GM12878 (cell line): ENCODE results near the gene FAM24B. TPM values are rescaled to one million over a fixed set of nuclear protein-coding genes. Genes with fewer than 3 reads are reported as not detected.

Source experiments
- ATAC-seq: fragments of 200-7000 bp; cut with Tn5 transposase; 3 replicates; pipeline ENCODE4 v1.9.1; 2020; ENCODE audit warnings: mild to moderate bottlenecking, moderate library complexity
- Bru-seq: library from RNA; stranded (reverse); fragments of 400-500 nt; gene quantifications from one replicate; lab custom pipeline; 2021; lab: Mats Ljungman, UMichigan
- BruChase-seq, 2 experiments: library from RNA; stranded (reverse); fragments of 400-500 nt; gene quantifications; one replicate each; lab custom pipeline; 2021; lab: Mats Ljungman, UMichigan
- BruUV-seq: library from RNA; stranded (reverse); fragments of 400-500 nt; replicated peaks from 2 replicates; lab custom pipeline; 2021; lab: Mats Ljungman, UMichigan
- CTCF ChIA-PET: fragments of 300-600 bp; sonication (Branson Sonifier 250); formaldehyde crosslinking; extraction: SDS; loops from one replicate; lab custom pipeline; 2021; ENCODE audit warnings: inconsistent platforms; lab: Yijun Ruan, JAX
- POLR2A ChIA-PET: fragments of 350-600 bp; formaldehyde crosslinking; extraction: SDS; loops from one replicate; lab custom pipeline; 2021; ENCODE audit warnings: inconsistent platforms; lab: Charles Lee
- RAD21 ChIA-PET: fragments of 300-600 bp; sonication (Branson Sonifier 250); formaldehyde crosslinking; loops from one replicate; lab custom pipeline; 2023; ENCODE audit warnings: antibody characterized with exemption; ENCODE audit not compliant: unreplicated experiment; lab: Charles Lee
- SMC1A ChIA-PET: fragments of 300-600 bp; sonication (Branson Sonifier 250); formaldehyde crosslinking; loops from one replicate; lab custom pipeline; 2023; ENCODE audit not compliant: unreplicated experiment, uncharacterized antibody; lab: Charles Lee
- DNase-seq: peaks from one replicate; pipeline ENCODE4 v3.0.0-alpha.2; 2011; ENCODE audit warnings: low read depth, low spot score
- FAIRE-seq: peaks from 3 replicates; lab custom pipeline; 2011; peaks lifted over from hg19 to GRCh38; lab: Jason Lieb, UNC
- H2AFZ ChIP-seq: 2 replicates; pipeline ENCODE4 v1.6.0; 2011; ENCODE audit warnings: low read depth, low read length, control low read depth; ENCODE audit not compliant: control insufficient read depth
- H3K27ac ChIP-seq: 2 replicates; pipeline ENCODE4 v1.5.1; 2011; ENCODE audit warnings: control low read depth; ENCODE audit not compliant: control insufficient read depth, insufficient read depth
- H3K27me3 ChIP-seq, 2 experiments: replicated peaks in 1 of 2; 2 replicates each; pipeline versions ENCODE4 v1.6.0 to v1.6.1; 2011; ENCODE audit warnings: low read length in 1 of 2; ENCODE audit not compliant: control insufficient read depth in 2 of 2, insufficient read depth in 2 of 2
- H3K36me3 ChIP-seq, 2 experiments: 2 replicates each; pipeline ENCODE4 v1.5.1; 2011; ENCODE audit warnings: low read length in 1 of 2; ENCODE audit not compliant: control insufficient read depth in 2 of 2, insufficient read depth in 2 of 2
- H3K4me1 ChIP-seq: 2 replicates; pipeline ENCODE4 v1.6.1; 2011; ENCODE audit warnings: mild to moderate bottlenecking, low read length, moderate library complexity, mixed read lengths; ENCODE audit not compliant: control insufficient read depth, insufficient read depth
- H3K4me2 ChIP-seq: 2 replicates; pipeline ENCODE4 v1.6.0; 2011; ENCODE audit warnings: control low read depth; ENCODE audit not compliant: control insufficient read depth, insufficient read depth
- H3K4me3 ChIP-seq: fragments of 200-600 bp; sonication (generic); 2 replicates; pipeline ENCODE4 v1.5.1; 2016
- H3K79me2 ChIP-seq: 2 replicates; pipeline ENCODE4 v1.6.0; 2011; ENCODE audit warnings: low read length; ENCODE audit not compliant: control insufficient read depth, insufficient read depth
- H3K9ac ChIP-seq: 2 replicates; pipeline ENCODE4 v1.8.0; 2011; ENCODE audit warnings: low read length, control low read depth, mixed read lengths; ENCODE audit not compliant: control insufficient read depth, insufficient read depth
- H3K9me3 ChIP-seq: replicated peaks from 3 replicates; pipeline ENCODE4 v1.5.1; 2011; ENCODE audit warnings: mild to moderate bottlenecking, low read length; ENCODE audit not compliant: control insufficient read depth, insufficient read depth
- H4K20me1 ChIP-seq: 2 replicates; pipeline ENCODE4 v1.6.0; 2011; ENCODE audit not compliant: control insufficient read depth, insufficient read depth
- ASH2L ChIP-seq: fragments of 300-600, 200-600 bp; sonication (generic); IDR thresholded peaks from 2 replicates; pipeline ENCODE4 v1.6.1; 2017; ENCODE audit warnings: low read depth, mild to moderate bottlenecking, borderline replicate concordance
- EED ChIP-seq: sonication (generic); IDR thresholded peaks from 2 replicates; pipeline ENCODE4 v1.6.1; 2016; ENCODE audit warnings: antibody characterized with exemption, low read depth
- GATAD2B ChIP-seq: fragments of 450-650 bp; conservative IDR thresholded peaks from 2 replicates; pipeline ENCODE4 v1.6.1; 2017; ENCODE audit warnings: low read depth, mild to moderate bottlenecking, moderate library complexity
- IKZF2 ChIP-seq, 2 experiments: fragments of 450-650 bp; IDR thresholded peaks; 2 replicates each; pipeline ENCODE4 v1.6.1; 2017; ENCODE audit warnings: mild to moderate bottlenecking in 2 of 2, moderate library complexity in 2 of 2
- IRF3 ChIP-seq: fragments of 450-650 bp; IDR thresholded peaks from 2 replicates; pipeline ENCODE4 v1.6.1; 2014; ENCODE audit warnings: mild to moderate bottlenecking
- MAX ChIP-seq: IDR thresholded peaks from 2 replicates; pipeline ENCODE4 v1.6.1; 2012; ENCODE audit warnings: low read depth, low read length, improper control_type of control experiment
- NFYA ChIP-seq: IDR thresholded peaks from 2 replicates; pipeline ENCODE4 v1.6.1; 2011; ENCODE audit warnings: low read depth, mild to moderate bottlenecking, low read length, improper control_type of control experiment, borderline replicate concordance
- PAX5 ChIP-seq: IDR thresholded peaks from 2 replicates; pipeline ENCODE4 v1.6.1; 2011; ENCODE audit warnings: low read depth, low read length, borderline replicate concordance
- RELA ChIP-seq: fragments of 450-650 bp; IDR thresholded peaks from 2 replicates; pipeline ENCODE4 v1.8.0; 2014; ENCODE audit warnings: borderline replicate concordance; ENCODE audit not compliant: partially characterized antibody
- SPI1 ChIP-seq: IDR thresholded peaks from 2 replicates; pipeline ENCODE4 v1.6.1; 2011; ENCODE audit warnings: low read depth, mild to moderate bottlenecking, low read length, moderate library complexity, borderline replicate concordance; ENCODE audit not compliant: insufficient read depth
- SRF ChIP-seq, 2 experiments: IDR thresholded peaks; 2 replicates each; pipeline ENCODE4 v1.6.1; 2011; ENCODE audit warnings: low read depth in 2 of 2, low read length in 2 of 2, mild to moderate bottlenecking in 1 of 2, moderate library complexity in 1 of 2
- ZBTB33 ChIP-seq: fragments of 450-650 bp; IDR thresholded peaks from 2 replicates; pipeline ENCODE4 v1.6.1; 2017; ENCODE audit warnings: mild to moderate bottlenecking
- ZSCAN29 ChIP-seq: fragments of 450-650 bp; IDR thresholded peaks from 2 replicates; pipeline ENCODE4 v1.6.1; 2017; ENCODE audit warnings: mild to moderate bottlenecking, moderate library complexity
- WGBS: methylation state at CpG from one replicate; pipeline ENCODE4 v1.1.6; 2016; ENCODE audit warnings: low lambda C conversion rate; ENCODE audit not compliant: insufficient replicate concordance, insufficient coverage; ENCODE audit errors: missing lambda C conversion rate; 5-methylcytosine and 5-hydroxymethylcytosine counted together
- in situ Hi-C: fragments of 300-500 bp; cut with MboI; formaldehyde crosslinking; loops from 9 replicates; pipeline ENCODE4 v1.14.3; 2018; ENCODE audit warnings: mixed read lengths
- intact Hi-C: fragments of 100-400 bp; cut with micrococcal nuclease; formaldehyde crosslinking; loops from one replicate; pipeline ENCODE4 v1.14.2; 2022; ENCODE audit not compliant: unreplicated experiment
- long read RNA-seq, 2 experiments: library from polyadenylated mRNA; unstranded; transcript quantifications; one replicate each; pipeline ENCODE4 v2.0.0, GENCODE V29; 2019 to 2020
- polyA minus RNA-seq, 3 experiments: library from RNA; depleted of rRNA, polyadenylated mRNA; stranded (reverse); fragments of >200 nt; gene quantifications; 2 replicates each; pipeline ENCODE4 v1.2.3, GENCODE V29; 2011
- polyA plus RNA-seq, 11 experiments: library from polyadenylated mRNA; depleted of rRNA in 4 of 11; unstranded in 6 of 11; stranded (reverse) in 5 of 11; fragments of >200 nt; fragmentation: Nextera tagmentation in 4 of 11; fragmentation: Illumina TruSeq in 1 of 11; extraction: Ambion mirVana in 4 of 11; extraction: Trizol in 1 of 11; gene quantifications; 1 replicate in 1 of 11; 2 replicates in 10 of 11; pipeline versions ENCODE4 v1.2.1 to v1.2.3, GENCODE V29; 2011 to 2016; ENCODE audit warnings: inconsistent platforms in 2 of 11, missing spikeins in 2 of 11, low read depth in 1 of 11
- total RNA-seq, 4 experiments: library from RNA; depleted of rRNA in 3 of 4; stranded (reverse); fragments of >200 nt in 3 of 4; fragmentation: Illumina TruSeq in 1 of 4; extraction: Trizol in 1 of 4; gene quantifications; 2 replicates each; pipeline versions ENCODE4 v1.2.1 to v1.2.3, GENCODE V29; 2013 to 2021

FAM24B gene
- total RNA-seq (2013; cell fraction: nucleolus; rRNA removed), result 18.6 and 20.7 TPM in 2 replicates
- total RNA-seq (2014; rRNA removed) (7.2 and 8.6 TPM in 2 replicates), total RNA-seq (2014; rRNA removed; fragmentation: Illumina TruSeq; extraction: Trizol) (6.1 and 6.2 TPM in 2 replicates), total RNA-seq (2021) (4.6 and 6.8 TPM in 2 replicates), polyA plus RNA-seq (2011; rRNA removed) (7.9 and 8.5 TPM in 2 replicates), polyA plus RNA-seq (2014; fragmentation: Illumina TruSeq; extraction: Trizol) (4.3 and 7.3 TPM in 2 replicates), polyA plus RNA-seq (2014; fragmentation: Nextera tagmentation; extraction: Ambion mirVana) (10 to 100 TPM; 13.3 to 15.3 TPM), polyA plus RNA-seq (2014; rRNA removed) (11.6 and 12.3 TPM in 2 replicates), polyA plus RNA-seq (2016; fragmentation: Nextera tagmentation; extraction: Ambion mirVana) (1 to 10 TPM; 4.8 to 6.6 TPM), polyA minus RNA-seq (2011; rRNA and poly(A)+ RNA removed) (1.2 and 3.7 TPM in 2 replicates), Bru-seq, nascent RNA (percentile 81 among the genes with signal in this experiment), BruChase-seq, experiment 1, labeled RNA remaining after a 6-hour chase (percentile 53 among the genes with signal in this experiment), BruChase-seq, experiment 2, labeled RNA remaining after a 2-hour chase (percentile 59 among the genes with signal in this experiment)
- 13.3 TPM for polyA plus RNA-seq (2011; ENCODE audit: low read depth)
- 5.0 and 7.7 TPM in 2 replicates for polyA plus RNA-seq (2011; cell fraction: cytosol; rRNA removed)
- 14.0 and 15.8 TPM in 2 replicates for polyA plus RNA-seq (2011; cell fraction: nucleus; rRNA removed)
- polyA plus RNA-seq (2012), result 9.2 and 9.5 TPM in 2 replicates
- 5.4 TPM in 1 of 2 replicates, not detected in the other for polyA minus RNA-seq (2011; cell fraction: cytosol; rRNA and poly(A)+ RNA removed)
- polyA minus RNA-seq (2011; cell fraction: nucleus; rRNA and poly(A)+ RNA removed), result 3.9 and 6.9 TPM in 2 replicates
- long read RNA-seq, experiment 1, partial matches to known transcripts, result 0 of 3 reads
- long read RNA-seq, experiment 1, other reads (novel, unspliced or antisense), result 1 of 3 reads
- long read RNA-seq, experiment 2, transcript FAM24B-202 (4 exons, 745 nt), result major isoform, 5 of 12 reads
- long read RNA-seq, experiment 2, partial matches to known transcripts, result 1 of 12 reads
- long read RNA-seq, experiment 2, other reads (novel, unspliced or antisense), result 1 of 12 reads

GRCh38 chr10:122879339-122880273 lies at the start of gene FAM24B:
TSS of gene FAM24B (minus strand) at chr10:122879581. CDS start at chr10:122850515, 29,066 bp downstream.
- FAIRE-seq, result peak; percentile 82
- RAD21 ChIA-PET, result no interaction called here
- SMC1A ChIA-PET, result no interaction called here
- TF ChIP-seq ASH2L, result no peak
- TF ChIP-seq MAX, result peak; percentile 13; the same call in 1 of the 2 replicates
- no peak for TF ChIP-seq PAX5
- no peak for TF ChIP-seq SRF (IDR thresholded peaks at IDR 0.05; ENCODE audit: low read depth in 2 of 2, low read length in 2 of 2)
- peak; percentile 47; the same call in 1 of the 2 replicates for TF ChIP-seq GATAD2B
- TF ChIP-seq IKZF2 (IDR thresholded peaks at IDR 0.05), result no peak
- no peak for TF ChIP-seq ZSCAN29
- no peak for TF ChIP-seq SPI1
- TF ChIP-seq NFYA, result no peak
- TF ChIP-seq RELA, result peak; percentile 63
- no peak for TF ChIP-seq IRF3
- TF ChIP-seq ZBTB33, result no peak
- 0 out of 2 replicates have a peak, but pooled peaks have one; percentile 10 for TF ChIP-seq EED

More at GRCh38 chr10:122879339-122880273, at the start of gene FAM24B:
- WGBS, result under 1% methylated on average over 80 of the region's 95 CpGs
- ChIA-PET POLR2A (no interaction called here), CTCF (interaction anchor here (0.6 kb wide), 1 partner anchor 119 kb away, joined by 3 read pairs; no protein-coding TSS in a partner anchor)
- intact Hi-C loops (loop anchor here (5.0 kb wide), 1 partner anchor 73 kb away; the partner anchor contains the start of gene C10orf88), in situ Hi-C loops (no loop called here)
- no peaks in the 10 kb centered on the region for H4K20me1 ChIP-seq
- peak within 1 kb of the TSS; percentile 51 for H3K4me2 ChIP-seq
- H3K27me3 ChIP-seq, result no peaks in the 10 kb centered on the region
- H3K27ac ChIP-seq, result peak within 1 kb of the TSS; percentile 59
- peak within 1 kb of the TSS; percentile 99 for H2AFZ ChIP-seq
- BruUV-seq, result no TSS peak
- no peaks in the 10 kb centered on the region; the same call in 1 of the 2 replicates for H3K4me1 ChIP-seq
- ATAC-seq (peak; percentile 89), DNase-seq (peak; percentile 92)
- H3K79me2 ChIP-seq, result peaks cover 28% of the 10 kb centered on the region
- peak within 1 kb of the TSS; percentile 71 for H3K9ac ChIP-seq
- peak within 1 kb of the TSS; percentile 82 for H3K4me3 ChIP-seq
- H3K9me3 ChIP-seq, result no peaks in the 10 kb centered on the region; the same call in 2 of the 3 replicates
- no peaks in the 10 kb centered on the region for H3K36me3 ChIP-seq
